H9 (cell line): ENCODE results near the gene AXIN1. TPM values are rescaled to one million over a fixed set of nuclear protein-coding genes. Genes with fewer than 3 reads are reported as not detected.

Source experiments
- DNase-seq: peaks from one replicate; pipeline ENCODE4 v3.0.0-alpha.2; 2017
- H2AFZ ChIP-seq: one replicate; pipeline ENCODE4 v1.6.1; 2013; ENCODE audit warnings: mild to moderate bottlenecking, low read length, control low read depth, moderate library complexity
- H2AK5ac ChIP-seq: 2 replicates; pipeline ENCODE4 v1.6.1; 2013; ENCODE audit warnings: low read length, control low read depth, mixed read lengths; ENCODE audit not compliant: insufficient read length
- H2BK120ac ChIP-seq: one replicate; pipeline ENCODE4 v1.6.1; 2013; ENCODE audit warnings: low read depth, mild to moderate bottlenecking, low read length, control low read depth, inconsistent platforms; ENCODE audit not compliant: poor library complexity, severe bottlenecking
- H2BK12ac ChIP-seq: 2 replicates; pipeline ENCODE4 v1.6.1; 2013; ENCODE audit warnings: low read length, control low read depth, mixed read lengths, low read depth; ENCODE audit not compliant: insufficient read length
- H2BK15ac ChIP-seq: 2 replicates; pipeline ENCODE4 v1.6.1; 2013; ENCODE audit warnings: low read depth, low read length, control low read depth
- H2BK20ac ChIP-seq: one replicate; pipeline ENCODE4 v1.6.1; 2013; ENCODE audit warnings: low read depth, mild to moderate bottlenecking, low read length, control low read depth, inconsistent platforms; ENCODE audit not compliant: poor library complexity, severe bottlenecking
- H2BK5ac ChIP-seq: 2 replicates; pipeline ENCODE4 v1.6.1; 2013; ENCODE audit warnings: low read length, control low read depth, mixed read lengths; ENCODE audit not compliant: insufficient read length
- H3K14ac ChIP-seq: 2 replicates; pipeline ENCODE4 v1.6.1; 2013; ENCODE audit warnings: low read length, control low read depth; ENCODE audit not compliant: insufficient read depth
- H3K18ac ChIP-seq: 2 replicates; pipeline ENCODE4 v1.6.1; 2013; ENCODE audit warnings: low read depth, mild to moderate bottlenecking, mixed read lengths, low read length, control low read depth; ENCODE audit not compliant: insufficient read length
- H3K23ac ChIP-seq: 2 replicates; pipeline ENCODE4 v1.6.1; 2013; ENCODE audit warnings: low read length, control low read depth, mixed read lengths, low read depth; ENCODE audit not compliant: insufficient read length
- H3K23me2 ChIP-seq: 2 replicates; pipeline ENCODE4 v1.6.1; 2013; ENCODE audit warnings: low read depth, mild to moderate bottlenecking, mixed read lengths, low read length, control low read depth; ENCODE audit not compliant: insufficient read length, poor library complexity, severe bottlenecking
- H3K27ac ChIP-seq: 2 replicates; pipeline ENCODE4 v1.5.1; 2013; ENCODE audit warnings: low read length, control low read depth, mixed read lengths, low read depth; ENCODE audit not compliant: insufficient read length
- H3K27me3 ChIP-seq: 2 replicates; pipeline ENCODE4 v1.6.1; 2013; ENCODE audit warnings: low read length, control low read depth, inconsistent platforms; ENCODE audit not compliant: insufficient read depth
- H3K4ac ChIP-seq: 2 replicates; pipeline ENCODE4 v1.6.1; 2013; ENCODE audit warnings: low read depth, mild to moderate bottlenecking, control low read depth, inconsistent platforms, low read length, moderate library complexity
- H3K4me1 ChIP-seq: 2 replicates; pipeline ENCODE4 v1.6.1; 2013; ENCODE audit warnings: low read length, control low read depth, inconsistent platforms; ENCODE audit not compliant: insufficient read depth
- H3K4me2 ChIP-seq: 2 replicates; pipeline ENCODE4 v1.6.1; 2013; ENCODE audit warnings: low read length, control low read depth, mixed read lengths; ENCODE audit not compliant: insufficient read length, insufficient read depth
- H3K56ac ChIP-seq: 2 replicates; pipeline ENCODE4 v1.6.1; 2013; ENCODE audit warnings: low read depth, mild to moderate bottlenecking, mixed read lengths, low read length, control low read depth; ENCODE audit not compliant: insufficient read length
- H3K79me1 ChIP-seq: 2 replicates; pipeline ENCODE4 v1.6.1; 2013; ENCODE audit warnings: low read depth, mild to moderate bottlenecking, moderate library complexity, low read length, control low read depth, inconsistent platforms; ENCODE audit not compliant: insufficient read depth, poor library complexity, severe bottlenecking
- H3K79me2 ChIP-seq: 2 replicates; pipeline ENCODE4 v1.6.1; 2013; ENCODE audit warnings: low read length, control low read depth, inconsistent platforms; ENCODE audit not compliant: insufficient read depth
- H3K9ac ChIP-seq: 2 replicates; pipeline ENCODE4 v1.6.1; 2013; ENCODE audit warnings: low read length, control low read depth, mixed read lengths; ENCODE audit not compliant: insufficient read length; ENCODE audit errors: extremely low read depth
- H3K9me3 ChIP-seq: one replicate; pipeline ENCODE4 v1.6.1; 2013; ENCODE audit warnings: low read depth, low read length, inconsistent platforms; ENCODE audit not compliant: control insufficient read depth
- H3T11ph ChIP-seq: one replicate; pipeline ENCODE4 v1.6.1; 2013; ENCODE audit warnings: mild to moderate bottlenecking, low read length, control low read depth, inconsistent platforms
- H4K20me1 ChIP-seq: one replicate; pipeline ENCODE4 v1.6.1; 2013; ENCODE audit not compliant: control insufficient read depth, insufficient read length, insufficient read depth
- H4K5ac ChIP-seq: 2 replicates; pipeline ENCODE4 v1.6.1; 2013; ENCODE audit warnings: low read depth, mild to moderate bottlenecking, mixed read lengths, low read length, control low read depth; ENCODE audit not compliant: insufficient read length
- H4K8ac ChIP-seq: replicated peaks from 2 replicates; pipeline ENCODE4 v1.6.1; 2013; ENCODE audit warnings: low read length, control low read depth, mixed read lengths, low read depth; ENCODE audit not compliant: insufficient read length
- H4K91ac ChIP-seq: 2 replicates; pipeline ENCODE4 v1.6.1; 2013; ENCODE audit warnings: low read depth, mild to moderate bottlenecking, moderate library complexity, mixed read lengths, low read length, control low read depth; ENCODE audit not compliant: insufficient read length
- H3K27ac Mint-ChIP-seq, 3 experiments: 2 replicates in 2 of 3; 3 replicates in 1 of 3; pipeline ENCODE4 v1.8.0; 2020 to 2021; ENCODE audit warnings: mixed read lengths in 3 of 3, mild to moderate bottlenecking in 1 of 3, moderate library complexity in 1 of 3
- H3K27me3 Mint-ChIP-seq: 2 replicates; pipeline ENCODE4 v1.8.0; 2021; ENCODE audit warnings: low read depth, mild to moderate bottlenecking, moderate library complexity, mixed read lengths
- H3K36me3 Mint-ChIP-seq, 3 experiments: 2 replicates in 2 of 3; 3 replicates in 1 of 3; pipeline ENCODE4 v1.8.0; 2020 to 2021; ENCODE audit warnings: low read depth in 3 of 3, mixed read lengths in 3 of 3; ENCODE audit not compliant: insufficient read depth in 1 of 3
- H3K4me1 Mint-ChIP-seq, 2 experiments: 2 replicates each; pipeline ENCODE4 v1.8.0; 2020; ENCODE audit warnings: mixed read lengths in 2 of 2
- H3K4me3 Mint-ChIP-seq, 2 experiments: 2 replicates in 1 of 2; 3 replicates in 1 of 2; pipeline ENCODE4 v1.8.0; 2020 to 2021; ENCODE audit warnings: mild to moderate bottlenecking in 2 of 2, mixed read lengths in 2 of 2, moderate library complexity in 1 of 2
- H3K9me3 Mint-ChIP-seq, 2 experiments: 2 replicates in 1 of 2; 3 replicates in 1 of 2; pipeline ENCODE4 v1.8.0; 2020; ENCODE audit warnings: mild to moderate bottlenecking in 2 of 2, mixed read lengths in 2 of 2, moderate library complexity in 1 of 2
- CTCF ChIP-seq: fragments of 200-600 bp; sonication (generic); conservative IDR thresholded peaks from 3 replicates; pipeline ENCODE4 v1.8.0; 2021; ENCODE audit warnings: antibody characterized with exemption, mild to moderate bottlenecking
- WGBS: extraction: QIAGEN DNeasy Blood & Tissue Kit; methylation state at CpG from one replicate; pipeline ENCODE4 v1.1.7; 2013; ENCODE audit warnings: missing lambda C conversion rate, low lambda C conversion rate, mixed read lengths; ENCODE audit not compliant: insufficient read length; ENCODE audit errors: extremely low coverage; 5-methylcytosine and 5-hydroxymethylcytosine counted together
- total RNA-seq: library from RNA; stranded (reverse); gene quantifications from 2 replicates; pipeline ENCODE4 v1.2.1, GENCODE V29; 2021

Gene AXIN1
- total RNA-seq, 1 experiment from 2014 or later, result 50.9 TPM

GRCh38 chr16:374616-374926 lies 22.0 kb upstream of the AXIN1 start:
- H4K8ac ChIP-seq, result no peak overlapping the region
- no peak overlapping the region for H2BK5ac ChIP-seq
- no peaks in the 10 kb centered on the region for H3K4me1 ChIP-seq
- no peak overlapping the region for H3K14ac ChIP-seq
- H3K79me1 ChIP-seq, result no peaks in the 10 kb centered on the region
- no peak overlapping the region for H2BK12ac ChIP-seq
- H2BK120ac ChIP-seq, result no peak overlapping the region
- no peak overlapping the region for H3K18ac ChIP-seq
- H3K27ac ChIP-seq, result no peak overlapping the region
- no CpG with 5 or more reads among the region's 9 CpGs for WGBS
- Mint-ChIP-seq H3K27me3 (no peaks in the 10 kb centered on the region; the same call in 1 of the 2 replicates), H3K4me1 (peaks cover 11 to 21% of the 10 kb centered on the region in 2 experiments), H3K4me3 (no peak overlapping the region), H3K27ac (no peak overlapping the region), H3K9me3 (no peaks in the 10 kb centered on the region), H3K36me3 (peaks cover 5 to 47% (median 22%) of the 10 kb centered on the region in 3 experiments)
- H4K91ac ChIP-seq, result no peak overlapping the region
- H3K9ac ChIP-seq, result no peak overlapping the region
- no peak overlapping the region for H2BK20ac ChIP-seq
- no peaks in the 10 kb centered on the region for H4K20me1 ChIP-seq
- no peak overlapping the region for H4K5ac ChIP-seq
- no peak overlapping the region for H3K4me2 ChIP-seq
- no peak overlapping the region for H2AK5ac ChIP-seq
- no peaks in the 10 kb centered on the region for H3K27me3 ChIP-seq
- H3T11ph ChIP-seq, result no peak overlapping the region
- no peak overlapping the region for H2AFZ ChIP-seq
- H3K79me2 ChIP-seq, result no peaks in the 10 kb centered on the region; the same call in 1 of the 2 replicates
- no peak overlapping the region for H3K23ac ChIP-seq
- no peak overlapping the region for H3K56ac ChIP-seq
- H3K4ac ChIP-seq, result no peak overlapping the region
- no peak for TF ChIP-seq CTCF
- no peak overlapping the region for H2BK15ac ChIP-seq
- no peak for DNase-seq
- H3K9me3 ChIP-seq, result no peaks in the 10 kb centered on the region
- H3K23me2 ChIP-seq, result no peaks in the 10 kb centered on the region
